IMR-90 (cell line): ENCODE data around the gene NDST3. TPM values are rescaled to one million over a fixed set of nuclear protein-coding genes. Genes with fewer than 3 reads are reported as not detected.

Experiments used
- ATAC-seq: fragments of 200-7000 bp; cut with Tn5 transposase; 2 replicates; pipeline ENCODE4 v1.9.1; 2020; ENCODE audit warnings: low read depth, mild to moderate bottlenecking, moderate library complexity
- BruUV-seq: library from RNA; stranded (reverse); fragments of 400-500 nt; replicated peaks from 2 replicates; lab custom pipeline; 2021; lab: Mats Ljungman, UMichigan
- CTCF ChIA-PET: fragments of 300-600 bp; formaldehyde crosslinking; extraction: SDS; loops from one replicate; lab custom pipeline; 2021; ENCODE audit warnings: antibody characterized with exemption; lab: Yijun Ruan, JAX
- POLR2A ChIA-PET: fragments of 300-600 bp; sonication (Branson Sonifier 250); formaldehyde crosslinking; loops from one replicate; lab custom pipeline; 2022; ENCODE audit warnings: antibody characterized with exemption; ENCODE audit not compliant: unreplicated experiment; lab: Charles Lee
- DNase-seq: peaks from one replicate; pipeline ENCODE4 v3.0.0; 2013
- H2AFZ ChIP-seq: replicated peaks from 2 replicates; pipeline ENCODE3; 2013; ENCODE audit warnings: low read length, mild to moderate bottlenecking; ENCODE audit not compliant: poor library complexity
- H2AK5ac ChIP-seq: 2 replicates; pipeline ENCODE4 v1.6.1; 2013; ENCODE audit warnings: low read depth, low read length, inconsistent platforms
- H2AK9ac ChIP-seq: replicated peaks from 2 replicates; pipeline ENCODE3; 2013; ENCODE audit warnings: mild to moderate bottlenecking, low read depth, low read length, moderate library complexity; ENCODE audit not compliant: poor library complexity
- H2BK120ac ChIP-seq: 2 replicates; pipeline ENCODE4 v1.6.1; 2013; ENCODE audit warnings: low read depth, low read length, inconsistent platforms
- H2BK15ac ChIP-seq: 3 replicates; pipeline ENCODE4 v1.6.1; 2013; ENCODE audit warnings: low read depth, low read length, inconsistent platforms
- H2BK20ac ChIP-seq: 2 replicates; pipeline ENCODE4 v1.6.1; 2013; ENCODE audit warnings: low read depth, mild to moderate bottlenecking, inconsistent platforms, low read length, moderate library complexity
- H2BK5ac ChIP-seq: 2 replicates; pipeline ENCODE4 v1.6.1; 2013; ENCODE audit warnings: mild to moderate bottlenecking, low read depth, low read length, inconsistent platforms; ENCODE audit not compliant: poor library complexity, severe bottlenecking
- H3K14ac ChIP-seq: replicated peaks from 2 replicates; pipeline ENCODE4 v1.6.1; 2013; ENCODE audit warnings: low read depth, low read length, inconsistent platforms
- H3K18ac ChIP-seq: 2 replicates; pipeline ENCODE4 v1.6.1; 2013; ENCODE audit warnings: low read depth, low read length, control low read depth
- H3K23ac ChIP-seq: 2 replicates; pipeline ENCODE4 v1.6.1; 2013; ENCODE audit warnings: low read depth, low read length, inconsistent platforms
- H3K27ac ChIP-seq: 2 replicates; pipeline ENCODE4 v1.5.1; 2013; ENCODE audit warnings: mild to moderate bottlenecking, control low read depth, low read length; ENCODE audit not compliant: insufficient read depth
- H3K27me3 ChIP-seq: 2 replicates; pipeline ENCODE4 v1.6.1; 2013; ENCODE audit warnings: low read length; ENCODE audit not compliant: control insufficient read depth, insufficient read depth
- H3K36me3 ChIP-seq: 2 replicates; pipeline ENCODE4 v1.6.1; 2013; ENCODE audit warnings: low read length, mixed read lengths; ENCODE audit not compliant: control insufficient read depth, insufficient read depth
- H3K4ac ChIP-seq: 2 replicates; pipeline ENCODE4 v1.6.1; 2013; ENCODE audit warnings: low read depth, low read length, inconsistent platforms
- H3K4me1 ChIP-seq: 2 replicates; pipeline ENCODE4 v1.6.1; 2013; ENCODE audit warnings: low read length, mixed read lengths; ENCODE audit not compliant: control insufficient read depth, insufficient read depth
- H3K4me2 ChIP-seq: 2 replicates; pipeline ENCODE4 v1.6.1; 2013; ENCODE audit warnings: low read depth, mild to moderate bottlenecking, control low read depth, low read length, moderate library complexity
- H3K4me3 ChIP-seq: 2 replicates; pipeline ENCODE4 v1.5.1; 2013; ENCODE audit warnings: low read depth, mild to moderate bottlenecking, control low read depth, low read length, moderate library complexity; ENCODE audit not compliant: insufficient read depth
- H3K56ac ChIP-seq: 2 replicates; pipeline ENCODE4 v1.6.1; 2013; ENCODE audit warnings: low read length, inconsistent platforms; ENCODE audit not compliant: insufficient read depth; ENCODE audit errors: extremely low read depth
- H3K79me1 ChIP-seq, 2 experiments: 2 replicates each; pipeline ENCODE4 v1.6.1; 2013; ENCODE audit warnings: low read length in 2 of 2, inconsistent platforms in 1 of 2, low read depth in 1 of 2
- H3K9ac ChIP-seq: 2 replicates; pipeline ENCODE4 v1.6.1; 2013; ENCODE audit warnings: low read depth, low read length, control low read depth
- H3K9me1 ChIP-seq: 2 replicates; pipeline ENCODE4 v1.6.1; 2013; ENCODE audit warnings: low read length, inconsistent platforms; ENCODE audit not compliant: insufficient read depth
- H3K9me3 ChIP-seq: 2 replicates; pipeline ENCODE4 v1.6.1; 2013; ENCODE audit warnings: low read length; ENCODE audit not compliant: control insufficient read depth, insufficient read depth
- H4K20me1 ChIP-seq: 2 replicates; pipeline ENCODE4 v1.6.1; 2013; ENCODE audit warnings: low read length, inconsistent platforms; ENCODE audit not compliant: insufficient read depth
- H4K5ac ChIP-seq: 2 replicates; pipeline ENCODE4 v1.6.1; 2013; ENCODE audit warnings: mild to moderate bottlenecking, low read depth, low read length, control low read depth
- H4K8ac ChIP-seq, 2 experiments: 2 replicates each; pipeline ENCODE4 v1.6.1; 2013; ENCODE audit warnings: low read depth in 2 of 2, low read length in 2 of 2, control low read depth in 1 of 2, inconsistent platforms in 1 of 2
- H4K91ac ChIP-seq: 2 replicates; pipeline ENCODE4 v1.6.1; 2013; ENCODE audit warnings: low read depth, low read length, inconsistent platforms; ENCODE audit not compliant: insufficient read depth
- BHLHE40 ChIP-seq: fragments of 150-350 bp; IDR thresholded peaks from 2 replicates; pipeline ENCODE4 v1.6.1; 2016; ENCODE audit warnings: mild to moderate bottlenecking, low read depth, low read length
- CHD1 ChIP-seq: IDR thresholded peaks from 2 replicates; pipeline ENCODE4 v1.6.1; 2012; ENCODE audit warnings: low read depth, low read length, improper control_type of control experiment
- FOS ChIP-seq: fragments of 150-350 bp; IDR thresholded peaks from 2 replicates; pipeline ENCODE4 v1.6.1; 2016; ENCODE audit warnings: low read depth, low read length
- MAZ ChIP-seq: IDR thresholded peaks from 2 replicates; pipeline ENCODE4 v1.6.1; 2012; ENCODE audit warnings: low read depth, mild to moderate bottlenecking, low read length, improper control_type of control experiment, moderate library complexity, borderline replicate concordance
- MXI1 ChIP-seq: IDR thresholded peaks from 2 replicates; pipeline ENCODE4 v1.6.1; 2012; ENCODE audit warnings: low read depth, mild to moderate bottlenecking, low read length, moderate library complexity, borderline replicate concordance
- POLR2A ChIP-seq: IDR thresholded peaks from 2 replicates; pipeline ENCODE4 v1.6.1; 2012; ENCODE audit warnings: mild to moderate bottlenecking, low read depth, low read length
- RAD21 ChIP-seq: IDR thresholded peaks from 2 replicates; pipeline ENCODE4 v1.6.1; 2012; ENCODE audit warnings: low read length, improper control_type of control experiment
- RCOR1 ChIP-seq: IDR thresholded peaks from 2 replicates; pipeline ENCODE4 v1.6.1; 2012; ENCODE audit warnings: mild to moderate bottlenecking, low read length, improper control_type of control experiment; ENCODE audit not compliant: insufficient replicate concordance
- SMC3 ChIP-seq: fragments of 150-350 bp; IDR thresholded peaks from 2 replicates; pipeline ENCODE4 v1.6.1; 2016; ENCODE audit warnings: low read depth, mild to moderate bottlenecking, antibody characterized with exemption, low read length, moderate library complexity
- WGBS, 2 experiments: methylation state at CpG; one replicate each; pipeline versions ENCODE4 v1.1.5 to v1.1.7; 2013; ENCODE audit warnings: missing lambda C conversion rate in 2 of 2; ENCODE audit not compliant: insufficient read length in 1 of 2; ENCODE audit errors: extremely low coverage in 2 of 2; 5-methylcytosine and 5-hydroxymethylcytosine counted together
- dilution Hi-C: fragments of 300-500 bp; cut with HindIII; formaldehyde crosslinking; loops from one replicate; pipeline ENCODE4 v1.14.3; 2018; ENCODE audit warnings: low sequenced_read_pairs; ENCODE audit not compliant: unreplicated experiment
- in situ Hi-C: fragments of 300-500 bp; cut with MboI; formaldehyde crosslinking; loops from 3 replicates; pipeline ENCODE4 v1.14.3; 2019; ENCODE audit warnings: low sequenced_read_pairs, inconsistent platforms, mixed read lengths
- intact Hi-C: fragments of 100-400 bp; cut with micrococcal nuclease; formaldehyde crosslinking; loops from 2 replicates; pipeline ENCODE4 v1.10.0; 2022
- polyA plus RNA-seq, 3 experiments: library from polyadenylated mRNA; depleted of rRNA; stranded (reverse); fragments of >200 nt; gene quantifications; 2 replicates each; pipeline ENCODE4 v1.2.3, GENCODE V29; 2012; ENCODE audit warnings: low replicate concordance in 1 of 3
- total RNA-seq: library from RNA; depleted of rRNA; stranded (reverse); fragments of >200 nt; gene quantifications from 2 replicates; pipeline ENCODE4 v1.2.3, GENCODE V29; 2012
- TF ChIP-seq, protein P1 (sequence below): conservative IDR thresholded peaks from 2 replicates; pipeline ENCODE4 v1.5.1; 2012; ENCODE audit warnings: mild to moderate bottlenecking, low read depth, low read length, improper control_type of control experiment
- TF ChIP-seq, protein P2 (sequence below): fragments of 150-350 bp; IDR thresholded peaks from 2 replicates; pipeline ENCODE4 v1.6.1; 2017; ENCODE audit warnings: mild to moderate bottlenecking, antibody characterized with exemption, low read length, low read depth
- TF ChIP-seq, protein P3 (sequence below): fragments of 150-350 bp; IDR thresholded peaks from 2 replicates; pipeline ENCODE4 v1.6.1; 2016; ENCODE audit warnings: low read depth, mild to moderate bottlenecking, low read length, moderate library complexity, borderline replicate concordance

The NDST3 gene
- total and polyA plus RNA-seq, 2 of the 4 experiments (the other 2 are of a cell fraction), result 0.10 to 0.18 TPM

DNA sequence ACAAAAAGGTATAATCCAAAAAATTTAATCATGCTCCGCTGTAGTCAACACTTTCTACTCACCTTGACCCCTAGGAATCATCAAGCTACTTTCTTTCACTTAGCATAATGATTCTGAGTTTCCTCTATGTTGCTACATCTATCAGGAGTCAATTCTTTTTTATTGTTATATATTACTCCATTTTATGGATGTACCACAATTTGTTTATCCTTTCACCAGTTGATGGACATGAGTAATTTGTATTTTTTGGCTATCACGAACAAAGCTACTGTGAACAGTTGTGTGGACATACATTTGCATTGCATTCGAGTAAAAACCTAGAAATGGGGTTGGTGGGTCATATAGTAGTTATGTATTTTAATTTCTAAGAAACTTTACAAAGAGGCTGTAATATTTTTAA lies 215.6 kb downstream of the NDST3 start:
- Histone ChIP-seq H3K4ac (no peak overlapping the region), H3K4me3 (no peak overlapping the region), H3K4me1 (no peaks in the 10 kb centered on the region), H2BK120ac (no peak overlapping the region), H2BK5ac (no peak overlapping the region), H2BK15ac (no peak overlapping the region), H3K18ac (no peak overlapping the region), H3K9me3 (no peaks in the 10 kb centered on the region), H3K4me2 (no peak overlapping the region), H3K27ac (no peak overlapping the region), H4K20me1 (no peaks in the 10 kb centered on the region), H4K5ac (no peak overlapping the region), H3K27me3 (no peaks in the 10 kb centered on the region), H3K14ac (no peak overlapping the region), H3K23ac (no peak overlapping the region), H3K79me1 (no peaks in the 10 kb centered on the region), H2AFZ (no peak overlapping the region), H3K56ac (no peak overlapping the region), H3K9me1 (no peaks in the 10 kb centered on the region), H2AK9ac (no peak overlapping the region), H4K91ac (no peak overlapping the region), H2BK20ac (no peak overlapping the region), H3K36me3 (no peaks in the 10 kb centered on the region), H2AK5ac (no peak overlapping the region), H3K9ac (no peak overlapping the region), H4K8ac (no peak overlapping the region)
- ChIA-PET POLR2A (no interaction called here), CTCF (no interaction called here)
- TF ChIP-seq FOS, result no peak
- no peak for TF ChIP-seq CHD1
- TF ChIP-seq SMC3, result no peak
- TF ChIP-seq, protein P1, sequence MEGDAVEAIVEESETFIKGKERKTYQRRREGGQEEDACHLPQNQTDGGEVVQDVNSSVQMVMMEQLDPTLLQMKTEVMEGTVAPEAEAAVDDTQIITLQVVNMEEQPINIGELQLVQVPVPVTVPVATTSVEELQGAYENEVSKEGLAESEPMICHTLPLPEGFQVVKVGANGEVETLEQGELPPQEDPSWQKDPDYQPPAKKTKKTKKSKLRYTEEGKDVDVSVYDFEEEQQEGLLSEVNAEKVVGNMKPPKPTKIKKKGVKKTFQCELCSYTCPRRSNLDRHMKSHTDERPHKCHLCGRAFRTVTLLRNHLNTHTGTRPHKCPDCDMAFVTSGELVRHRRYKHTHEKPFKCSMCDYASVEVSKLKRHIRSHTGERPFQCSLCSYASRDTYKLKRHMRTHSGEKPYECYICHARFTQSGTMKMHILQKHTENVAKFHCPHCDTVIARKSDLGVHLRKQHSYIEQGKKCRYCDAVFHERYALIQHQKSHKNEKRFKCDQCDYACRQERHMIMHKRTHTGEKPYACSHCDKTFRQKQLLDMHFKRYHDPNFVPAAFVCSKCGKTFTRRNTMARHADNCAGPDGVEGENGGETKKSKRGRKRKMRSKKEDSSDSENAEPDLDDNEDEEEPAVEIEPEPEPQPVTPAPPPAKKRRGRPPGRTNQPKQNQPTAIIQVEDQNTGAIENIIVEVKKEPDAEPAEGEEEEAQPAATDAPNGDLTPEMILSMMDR, result no peak
- no peak for TF ChIP-seq RCOR1
- no peak for TF ChIP-seq MAZ
- TF ChIP-seq, protein P2, sequence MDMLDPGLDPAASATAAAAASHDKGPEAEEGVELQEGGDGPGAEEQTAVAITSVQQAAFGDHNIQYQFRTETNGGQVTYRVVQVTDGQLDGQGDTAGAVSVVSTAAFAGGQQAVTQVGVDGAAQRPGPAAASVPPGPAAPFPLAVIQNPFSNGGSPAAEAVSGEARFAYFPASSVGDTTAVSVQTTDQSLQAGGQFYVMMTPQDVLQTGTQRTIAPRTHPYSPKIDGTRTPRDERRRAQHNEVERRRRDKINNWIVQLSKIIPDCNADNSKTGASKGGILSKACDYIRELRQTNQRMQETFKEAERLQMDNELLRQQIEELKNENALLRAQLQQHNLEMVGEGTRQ, result no peak
- TF ChIP-seq MXI1, result no peak
- no peak for TF ChIP-seq BHLHE40
- no peak for TF ChIP-seq RAD21
- TF ChIP-seq, protein P3, sequence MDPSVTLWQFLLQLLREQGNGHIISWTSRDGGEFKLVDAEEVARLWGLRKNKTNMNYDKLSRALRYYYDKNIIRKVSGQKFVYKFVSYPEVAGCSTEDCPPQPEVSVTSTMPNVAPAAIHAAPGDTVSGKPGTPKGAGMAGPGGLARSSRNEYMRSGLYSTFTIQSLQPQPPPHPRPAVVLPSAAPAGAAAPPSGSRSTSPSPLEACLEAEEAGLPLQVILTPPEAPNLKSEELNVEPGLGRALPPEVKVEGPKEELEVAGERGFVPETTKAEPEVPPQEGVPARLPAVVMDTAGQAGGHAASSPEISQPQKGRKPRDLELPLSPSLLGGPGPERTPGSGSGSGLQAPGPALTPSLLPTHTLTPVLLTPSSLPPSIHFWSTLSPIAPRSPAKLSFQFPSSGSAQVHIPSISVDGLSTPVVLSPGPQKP, result no peak
- no peak for TF ChIP-seq POLR2A
- in situ Hi-C loops (loop anchor here (25.0 kb wide), 2 partner anchors 688 to 888 kb away; no protein-coding TSS in a partner anchor), dilution Hi-C loops (no loop called here), intact Hi-C loops (no loop called here)
- DNase-seq (no peak), ATAC-seq (no peak)
- no CpG with 5 or more reads among the region's 3 CpGs for WGBS, 2 experiments
- BruUV-seq, result no TSS peak
